HepG2 (cell line): ENCODE measurements around the gene STX12. TPM values are rescaled to one million over a fixed set of nuclear protein-coding genes. Genes with fewer than 3 reads are reported as not detected.

Source experiments
- ATAC-seq: fragments of 200-7000 bp; cut with Tn5 transposase; 3 replicates; pipeline ENCODE4 v1.9.1; 2020; ENCODE audit warnings: mild to moderate bottlenecking, moderate library complexity
- BruUV-seq: library from RNA; stranded (reverse); fragments of 400-500 nt; replicated peaks from 2 replicates; lab custom pipeline; 2021; lab: Mats Ljungman, UMichigan
- CTCF ChIA-PET: fragments of 300-600 bp; formaldehyde crosslinking; extraction: SDS; loops from one replicate; lab custom pipeline; 2021; ENCODE audit warnings: low total read pairs, inconsistent platforms, low intra/inter-chr PET ratio; lab: Yijun Ruan, JAX
- POLR2A ChIA-PET: fragments of 350-600 bp; sonication (Branson Sonifier 250); formaldehyde crosslinking; loops from one replicate; lab custom pipeline; 2020; ENCODE audit warnings: antibody characterized with exemption, inconsistent platforms; lab: Yijun Ruan, JAX
- DNase-seq: peaks from one replicate; pipeline ENCODE4 v3.0.0-alpha.2; 2015; ENCODE audit warnings: low spot score
- FAIRE-seq: peaks from 3 replicates; lab custom pipeline; 2011; peaks lifted over from hg19 to GRCh38; lab: Jason Lieb, UNC
- H2AFZ ChIP-seq: one replicate; pipeline ENCODE4 v1.6.1; 2011; ENCODE audit warnings: low read length, inconsistent platforms
- H3K27ac ChIP-seq: fragments of 300-600 bp; 3 replicates; pipeline ENCODE4 v1.8.0; 2011; ENCODE audit warnings: mixed run types, mild to moderate bottlenecking, mixed read lengths, low read length, inconsistent platforms; ENCODE audit not compliant: insufficient read depth; ENCODE audit errors: extremely low read length
- H3K27me3 ChIP-seq, 2 experiments: fragments of 200-600 bp in 1 of 2; 2 replicates in 1 of 2; 3 replicates in 1 of 2; pipeline versions ENCODE4 v1.6.0 to v1.8.0; 2011; ENCODE audit warnings: low read length in 2 of 2, mild to moderate bottlenecking in 2 of 2, moderate library complexity in 2 of 2, inconsistent platforms in 1 of 2; ENCODE audit not compliant: insufficient read depth in 2 of 2, control insufficient read depth in 1 of 2
- H3K36me3 ChIP-seq, 2 experiments: fragments of 200-600 bp in 1 of 2; replicated peaks in 1 of 2; 2 replicates in 1 of 2; 3 replicates in 1 of 2; pipeline versions ENCODE4 v1.5.1 to v1.8.0; 2011; ENCODE audit warnings: low read length in 2 of 2, inconsistent platforms in 1 of 2; ENCODE audit not compliant: insufficient read depth in 2 of 2, control insufficient read depth in 1 of 2
- H3K4me1 ChIP-seq: 2 replicates; pipeline ENCODE4 v1.5.1; 2012; ENCODE audit warnings: low read length, inconsistent platforms; ENCODE audit not compliant: insufficient read depth
- H3K4me2 ChIP-seq: 2 replicates; pipeline ENCODE4 v1.6.0; 2011; ENCODE audit warnings: low read depth, low read length, inconsistent platforms
- H3K4me3 ChIP-seq, 3 experiments: fragments of 200-600 bp in 1 of 3; sonication (generic), shearing (Covaris generic) in 1 of 3; replicated peaks in 1 of 3; 2 replicates each; pipeline ENCODE4 v1.5.1; 2011 to 2016; ENCODE audit warnings: low read length in 3 of 3, inconsistent platforms in 2 of 3, low read depth in 2 of 3, mild to moderate bottlenecking in 2 of 3, control low read depth in 1 of 3, mixed read lengths in 1 of 3; ENCODE audit not compliant: insufficient read depth in 1 of 3
- H3K79me2 ChIP-seq: one replicate; pipeline ENCODE4 v1.6.1; 2011; ENCODE audit warnings: low read length, inconsistent platforms; ENCODE audit not compliant: insufficient read depth
- H3K9ac ChIP-seq: 2 replicates; pipeline ENCODE4 v1.6.0; 2011; ENCODE audit warnings: mild to moderate bottlenecking, low read depth, low read length, inconsistent platforms; ENCODE audit not compliant: insufficient read depth
- H3K9me3 ChIP-seq: 2 replicates; pipeline ENCODE4 v1.5.1; 2012; ENCODE audit warnings: mild to moderate bottlenecking, low read length
- H4K20me1 ChIP-seq: 2 replicates; pipeline ENCODE4 v1.6.0; 2011; ENCODE audit warnings: inconsistent platforms, mild to moderate bottlenecking, low read length, moderate library complexity; ENCODE audit not compliant: insufficient read depth
- BCL6 ChIP-seq: IDR thresholded peaks from 2 replicates; pipeline ENCODE4 v1.6.1; 2016; ENCODE audit warnings: missing genetic modification reagents, missing compliant biosample characterization
- BHLHE40 ChIP-seq: IDR thresholded peaks from 2 replicates; pipeline ENCODE4 v1.6.1; 2011; ENCODE audit warnings: low read length, improper control_type of control experiment
- E2F5 ChIP-seq: sonication (generic); formaldehyde crosslinking; conservative IDR thresholded peaks from 2 replicates; pipeline ENCODE4 v1.4.0; 2020; ENCODE audit warnings: missing genetic modification reagents
- GABPB1 ChIP-seq: IDR thresholded peaks from 2 replicates; pipeline ENCODE4 v1.6.1; 2016; ENCODE audit warnings: mild to moderate bottlenecking, missing genetic modification reagents, moderate library complexity, missing compliant biosample characterization
- HNRNPLL ChIP-seq: fragments of 200-400 bp; formaldehyde crosslinking; IDR thresholded peaks from 2 replicates; pipeline ENCODE4 v1.6.1; 2017; ENCODE audit warnings: mild to moderate bottlenecking, low read depth, low read length; ENCODE audit not compliant: poor library complexity, severe bottlenecking
- KLF15 ChIP-seq: sonication (generic); formaldehyde crosslinking; IDR thresholded peaks from 2 replicates; pipeline ENCODE4 v1.8.1; 2023; ENCODE audit warnings: borderline replicate concordance, mild to moderate bottlenecking, inconsistent platforms, missing genetic modification reagents, mixed read lengths
- ZFP90 ChIP-seq: sonication (generic); formaldehyde crosslinking; IDR thresholded peaks from 2 replicates; pipeline ENCODE4 v1.8.0; 2022; ENCODE audit warnings: missing genetic modification reagents, mild to moderate bottlenecking, inconsistent platforms, borderline replicate concordance
- ZFP91 ChIP-seq: sonication (generic); formaldehyde crosslinking; IDR thresholded peaks from 2 replicates; pipeline ENCODE4 v1.9.0; 2022; ENCODE audit warnings: missing genetic modification reagents, mild to moderate bottlenecking, borderline replicate concordance
- ZFX ChIP-seq: sonication (generic); formaldehyde crosslinking; IDR thresholded peaks from 2 replicates; pipeline ENCODE4 v1.4.0; 2020; ENCODE audit warnings: mild to moderate bottlenecking, low read depth, missing genetic modification reagents, moderate library complexity
- ZMYM3 ChIP-seq: sonication (generic); formaldehyde crosslinking; IDR thresholded peaks from 2 replicates; pipeline ENCODE4 v1.5.1; 2020; ENCODE audit warnings: mild to moderate bottlenecking, missing genetic modification reagents
- ZNF263 ChIP-seq: sonication (generic); formaldehyde crosslinking; IDR thresholded peaks from 2 replicates; pipeline ENCODE4 v1.4.0; 2020; ENCODE audit warnings: missing genetic modification reagents
- ZNF333 ChIP-seq: sonication (generic); formaldehyde crosslinking; IDR thresholded peaks from 2 replicates; pipeline ENCODE4 v1.4.0; 2020; ENCODE audit warnings: mild to moderate bottlenecking, missing genetic modification reagents, borderline replicate concordance
- ZNF570 ChIP-seq: sonication (generic); formaldehyde crosslinking; IDR thresholded peaks from 2 replicates; pipeline ENCODE4 v1.4.0; 2020; ENCODE audit warnings: mild to moderate bottlenecking, missing genetic modification reagents, borderline replicate concordance
- ZNF614 ChIP-seq: IDR thresholded peaks from 2 replicates; pipeline ENCODE4 v1.6.1; 2018; ENCODE audit warnings: missing biosample characterization, missing genetic modification reagents, inconsistent platforms, borderline replicate concordance
- WGBS: methylation state at CpG from one replicate; pipeline ENCODE4 v1.1.6; 2017; ENCODE audit warnings: low lambda C conversion rate; 5-methylcytosine and 5-hydroxymethylcytosine counted together
- in situ Hi-C: cut with HindIII; loops from 2 replicates; pipeline ENCODE4 v1.10.0; 2017; ENCODE audit warnings: low pct_unique_long_range_greater_than_20kb; ENCODE audit not compliant: extremely low pct_ligation_motif_present
- intact Hi-C: fragments of 100-400 bp; cut with micrococcal nuclease; formaldehyde crosslinking; loops from one replicate; pipeline ENCODE4 v1.10.0; 2022; ENCODE audit not compliant: unreplicated experiment
- polyA plus RNA-seq, 8 experiments: library from polyadenylated mRNA; depleted of rRNA in 3 of 8; stranded (reverse) in 7 of 8; unstranded in 1 of 8; fragments of >200 nt; fragmentation: Illumina TruSeq in 4 of 8; extraction: Trizol in 4 of 8; gene quantifications; 2 replicates each; pipeline versions ENCODE4 v1.2.1 to v1.2.3, GENCODE V29; 2011 to 2016; ENCODE audit warnings: low read depth in 4 of 8, missing spikeins in 1 of 8, mixed read lengths in 1 of 8; ENCODE audit not compliant: insufficient read depth in 1 of 8
- total RNA-seq, 5 experiments: library from RNA; depleted of rRNA; stranded (reverse); fragments of >200 nt; fragmentation: Illumina TruSeq; extraction: Trizol; gene quantifications; 2 replicates each; pipeline ENCODE4 v1.2.3, GENCODE V29; 2016; ENCODE audit warnings: low read depth in 1 of 5
- TF ChIP-seq, protein P1 (sequence below): sonication (generic); formaldehyde crosslinking; IDR thresholded peaks from 2 replicates; pipeline ENCODE4 v1.4.0; 2020; ENCODE audit warnings: mild to moderate bottlenecking, missing genetic modification reagents, borderline replicate concordance

STX12 gene
- total and polyA plus RNA-seq, 2 of the 13 experiments (the other 11 are each of a cell fraction or from before 2014, with no cell fraction given): 9.0 to 19.7 TPM

- Histone ChIP-seq H3K4me3 (peak overlapping the region; percentile 65 to 80 (median 70)), H3K27ac (no peak overlapping the region), H3K9ac (peak overlapping the region; percentile 24), H3K4me2 (peak overlapping the region; percentile 99), H3K36me3 (no peaks in the 10 kb centered on the region), H2AFZ (no peak overlapping the region), H3K27me3 (peaks cover 0 to 15% of the 10 kb centered on the region in 2 experiments; a peak in 2 of 5 replicates), H3K79me2 (no peaks in the 10 kb centered on the region), H4K20me1 (no peaks in the 10 kb centered on the region), H3K9me3 (no peaks in the 10 kb centered on the region), H3K4me1 (peaks cover 41% of the 10 kb centered on the region)
- no peak for FAIRE-seq
- 11% methylated on average over 20 of the region's 38 CpGs for WGBS
- intact Hi-C loops: no loop called here
- peak; percentile 52 for ATAC-seq
- DNase-seq: no peak
- no TSS peak for BruUV-seq
- ChIA-PET CTCF (no interaction called here), POLR2A (interaction anchor here (1.1 kb wide), 1 partner anchor 42 kb away, joined by 5 read pairs; the partner anchor contains the start of gene PPP1R8)
- in situ Hi-C loops: no loop called here
- TF ChIP-seq ZFP91 (CRISPR knock-in tag) (no peak; the same call in 1 of the 2 replicates), GABPB1 (peak; percentile 34; the same call in 1 of the 2 replicates), ZNF570 (CRISPR knock-in tag) (no peak), ZNF263 (CRISPR knock-in tag) (peak; percentile 83), ZFX (CRISPR knock-in tag) (peak; percentile 51), KLF15 (CRISPR knock-in tag) (0 out of 2 replicates have a peak, but pooled peaks have one; percentile 23), ZFP90 (CRISPR knock-in tag) (0 out of 2 replicates have a peak, but pooled peaks have one; percentile 38), ZNF614 (CRISPR knock-in tag) (no peak), ZMYM3 (CRISPR knock-in tag) (peak; percentile 91), BCL6 (peak; percentile 44; the same call in 1 of the 2 replicates), BHLHE40 (no peak), ZNF333 (CRISPR knock-in tag) (0 out of 2 replicates have a peak, but pooled peaks have one; percentile 51), E2F5 (0 out of 2 replicates have a peak, but pooled peaks have one; percentile 16), HNRNPLL (peak; percentile 18)
- TF ChIP-seq, protein P1, sequence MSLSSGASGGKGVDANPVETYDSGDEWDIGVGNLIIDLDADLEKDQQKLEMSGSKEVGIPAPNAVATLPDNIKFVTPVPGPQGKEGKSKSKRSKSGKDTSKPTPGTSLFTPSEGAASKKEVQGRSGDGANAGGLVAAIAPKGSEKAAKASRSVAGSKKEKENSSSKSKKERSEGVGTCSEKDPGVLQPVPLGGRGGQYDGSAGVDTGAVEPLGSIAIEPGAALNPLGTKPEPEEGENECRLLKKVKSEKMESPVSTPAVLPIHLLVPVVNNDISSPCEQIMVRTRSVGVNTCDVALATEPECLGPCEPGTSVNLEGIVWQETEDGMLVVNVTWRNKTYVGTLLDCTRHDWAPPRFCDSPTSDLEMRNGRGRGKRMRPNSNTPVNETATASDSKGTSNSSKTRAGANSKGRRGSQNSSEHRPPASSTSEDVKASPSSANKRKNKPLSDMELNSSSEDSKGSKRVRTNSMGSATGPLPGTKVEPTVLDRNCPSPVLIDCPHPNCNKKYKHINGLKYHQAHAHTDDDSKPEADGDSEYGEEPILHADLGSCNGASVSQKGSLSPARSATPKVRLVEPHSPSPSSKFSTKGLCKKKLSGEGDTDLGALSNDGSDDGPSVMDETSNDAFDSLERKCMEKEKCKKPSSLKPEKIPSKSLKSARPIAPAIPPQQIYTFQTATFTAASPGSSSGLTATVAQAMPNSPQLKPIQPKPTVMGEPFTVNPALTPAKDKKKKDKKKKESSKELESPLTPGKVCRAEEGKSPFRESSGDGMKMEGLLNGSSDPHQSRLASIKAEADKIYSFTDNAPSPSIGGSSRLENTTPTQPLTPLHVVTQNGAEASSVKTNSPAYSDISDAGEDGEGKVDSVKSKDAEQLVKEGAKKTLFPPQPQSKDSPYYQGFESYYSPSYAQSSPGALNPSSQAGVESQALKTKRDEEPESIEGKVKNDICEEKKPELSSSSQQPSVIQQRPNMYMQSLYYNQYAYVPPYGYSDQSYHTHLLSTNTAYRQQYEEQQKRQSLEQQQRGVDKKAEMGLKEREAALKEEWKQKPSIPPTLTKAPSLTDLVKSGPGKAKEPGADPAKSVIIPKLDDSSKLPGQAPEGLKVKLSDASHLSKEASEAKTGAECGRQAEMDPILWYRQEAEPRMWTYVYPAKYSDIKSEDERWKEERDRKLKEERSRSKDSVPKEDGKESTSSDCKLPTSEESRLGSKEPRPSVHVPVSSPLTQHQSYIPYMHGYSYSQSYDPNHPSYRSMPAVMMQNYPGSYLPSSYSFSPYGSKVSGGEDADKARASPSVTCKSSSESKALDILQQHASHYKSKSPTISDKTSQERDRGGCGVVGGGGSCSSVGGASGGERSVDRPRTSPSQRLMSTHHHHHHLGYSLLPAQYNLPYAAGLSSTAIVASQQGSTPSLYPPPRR (CRISPR knock-in tag): 0 out of 2 replicates have a peak, but pooled peaks have one; percentile 30
Measured at GRCh38 chr1:27872802-27873551, 100.0 kb downstream of the STX12 start.
